ENCODE results near the gene TMEM119.

Gene TMEM119

DNA sequence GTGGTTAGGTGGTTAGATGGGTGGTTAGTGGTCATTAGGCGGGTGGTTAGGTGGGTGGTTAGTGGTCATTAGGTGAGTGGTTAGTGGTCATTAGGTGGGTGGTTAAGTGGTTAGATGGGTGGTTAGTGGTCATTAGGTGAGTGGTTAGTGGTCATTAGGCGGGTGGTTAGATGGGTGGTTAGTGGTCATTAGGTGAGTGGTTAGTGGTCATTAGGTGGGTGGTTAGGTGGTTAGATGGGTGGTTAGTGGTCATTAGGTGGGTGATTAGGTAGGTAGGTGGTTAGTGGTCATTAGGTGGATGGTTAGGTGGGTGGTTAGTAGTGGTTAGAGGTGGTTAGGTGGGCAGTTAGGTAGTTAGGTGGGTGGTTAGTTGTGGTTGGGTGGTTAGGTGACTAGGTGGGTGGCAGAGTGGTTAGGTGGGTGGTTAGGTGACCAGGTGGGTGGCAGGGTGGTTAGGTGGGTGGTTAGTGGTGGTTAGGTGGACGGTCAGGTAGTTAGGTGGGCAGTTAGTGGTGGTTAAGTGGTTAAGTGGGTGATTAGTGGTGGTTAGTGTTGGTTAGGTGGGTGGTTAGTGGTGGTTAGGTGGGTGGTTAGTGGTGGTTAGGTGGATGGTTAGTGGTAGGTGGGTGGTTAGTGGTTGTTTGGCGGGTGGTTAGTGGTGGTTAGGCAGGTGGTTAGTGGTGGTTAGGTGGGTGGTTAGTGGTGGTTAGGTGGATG lies 8.0 kb upstream of the TMEM119 start:
- no peak for DNase-seq (ENCODE audit: low read depth, low spot score)
- H3K4me3 ChIP-seq (ENCODE audit: low read length): no peak overlapping the region

DNA sequence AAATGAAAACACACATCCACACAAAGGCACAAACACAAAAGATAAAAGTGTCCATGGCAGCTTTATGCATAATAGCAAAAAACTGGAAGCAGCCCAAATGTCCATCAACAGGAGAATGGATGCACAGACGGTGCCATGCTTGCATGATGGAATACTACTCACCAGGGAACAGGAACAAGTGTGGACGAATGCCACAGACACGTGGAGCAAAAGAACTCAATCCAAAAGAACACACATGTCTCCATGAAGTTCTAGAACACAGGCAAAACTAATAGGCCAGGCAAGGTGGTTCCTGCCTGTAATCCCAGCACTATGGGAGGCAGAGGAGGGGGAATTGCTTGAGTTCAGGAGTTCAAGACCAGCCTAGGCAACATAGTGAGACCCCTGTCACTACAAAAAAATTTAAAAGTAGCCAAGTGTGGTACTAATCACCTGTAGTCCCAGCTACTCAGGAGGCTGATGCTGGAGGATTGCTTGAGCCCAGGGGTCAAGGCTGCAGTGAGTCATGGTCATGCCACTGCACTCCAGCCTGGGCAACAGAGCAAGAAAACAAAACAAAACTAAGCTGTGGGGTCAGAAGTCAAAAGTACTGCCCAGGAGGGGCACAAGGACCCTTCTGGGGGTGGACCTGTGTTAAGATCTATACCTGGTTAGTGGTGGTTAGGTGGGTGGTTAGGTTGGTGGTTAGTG lies 7.3 kb upstream of the TMEM119 start:
- DNase-seq (ENCODE audit: low read depth, low spot score): no peak

GRCh38 chr12:108604208-108604941 lies 6.5 kb upstream of the TMEM119 start:
- no peak for DNase-seq (ENCODE audit: low read depth, low spot score)
- H3K4me3 ChIP-seq (ENCODE audit: low read length): no peak overlapping the region

More for the DNA sequence above, 7.3 kb upstream of the TMEM119 start:
- no peak overlapping the region for H3K4me3 ChIP-seq (ENCODE audit: low read length)

- no peak for DNase-seq (ENCODE audit: low read depth, low spot score)
- H3K4me3 ChIP-seq (ENCODE audit: low read length): no peak overlapping the region
Measured at GRCh38 chr12:108603743-108604142, 5.9 kb upstream of the TMEM119 start.

GRCh38 chr12:108602976-108603704 lies 5.3 kb upstream of the TMEM119 start:
- H3K4me3 ChIP-seq (ENCODE audit: low read length): no peak overlapping the region
- no peak for DNase-seq (ENCODE audit: low read depth, low spot score)

DNA sequence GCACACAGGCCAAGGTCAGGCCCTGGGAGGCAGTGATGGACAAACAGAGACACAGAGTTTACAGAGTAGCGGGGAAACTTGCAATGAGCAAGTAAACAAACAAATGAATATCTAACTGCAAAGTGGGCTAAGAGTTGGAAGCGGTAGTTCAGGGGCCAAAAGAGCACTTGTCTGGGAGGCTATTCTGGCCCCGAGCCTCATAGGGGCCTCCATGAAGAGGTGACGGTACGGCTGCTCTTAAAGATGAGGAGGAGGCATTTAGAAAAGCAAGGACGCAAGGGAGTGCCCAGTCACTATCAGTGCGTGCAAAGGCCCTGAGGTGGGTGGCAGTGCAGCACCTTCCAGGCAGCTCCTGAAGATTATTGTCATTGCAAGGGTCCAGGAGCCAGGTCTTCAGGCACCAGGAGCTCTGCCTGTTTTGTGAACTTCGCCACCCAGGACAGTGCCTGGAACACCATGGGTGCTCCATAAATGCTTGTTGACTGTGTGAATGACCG lies 4.4 kb upstream of the TMEM119 start:
- no peak overlapping the region for H3K4me3 ChIP-seq (ENCODE audit: low read length)
- DNase-seq (ENCODE audit: low read depth, low spot score): no peak

GRCh38 chr12:108600702-108601007 lies 2.8 kb upstream of the TMEM119 start:
- DNase-seq (ENCODE audit: low read depth, low spot score): no peak
- H3K4me3 ChIP-seq (ENCODE audit: low read length): no peak overlapping the region

DNA sequence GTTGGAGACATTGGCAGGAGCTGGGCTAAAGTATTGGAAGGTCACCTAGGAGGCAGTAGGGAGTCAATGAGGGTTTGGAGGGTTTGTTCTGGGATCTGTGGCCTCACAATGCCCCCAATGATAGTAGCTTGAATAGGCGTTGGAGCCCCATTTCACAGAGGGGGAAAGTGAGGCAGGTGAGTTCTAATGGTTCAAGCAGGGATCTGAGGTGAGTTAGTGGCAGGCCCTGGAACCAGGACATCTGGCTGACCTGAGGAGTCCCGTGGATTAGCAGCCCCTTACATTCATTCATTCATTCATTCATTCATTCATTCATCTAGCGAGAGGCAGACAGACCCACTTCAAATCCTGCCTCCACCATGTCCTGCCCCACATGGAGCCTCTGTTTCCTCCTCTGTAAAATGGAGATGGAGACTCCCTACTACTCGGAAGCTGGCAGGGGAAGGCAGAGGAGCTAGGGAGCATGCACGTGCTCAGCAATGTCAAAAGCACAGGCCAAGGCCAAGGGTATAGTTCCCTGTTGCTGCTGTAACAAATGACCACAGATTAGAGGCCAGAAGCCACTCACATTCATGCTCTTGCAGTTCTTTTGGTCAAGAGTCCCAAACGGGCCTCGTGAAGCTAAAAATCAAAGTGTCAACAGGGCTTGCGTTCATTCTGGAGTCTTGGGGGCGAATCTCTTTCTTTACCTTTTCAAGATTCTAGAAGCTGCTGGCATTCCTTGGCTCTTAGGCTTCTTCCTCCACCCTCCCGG lies 2.2 kb upstream of the TMEM119 start:
- no peak for DNase-seq (ENCODE audit: low read depth, low spot score)
- H3K4me3 ChIP-seq (ENCODE audit: low read length): no peak overlapping the region

DNA sequence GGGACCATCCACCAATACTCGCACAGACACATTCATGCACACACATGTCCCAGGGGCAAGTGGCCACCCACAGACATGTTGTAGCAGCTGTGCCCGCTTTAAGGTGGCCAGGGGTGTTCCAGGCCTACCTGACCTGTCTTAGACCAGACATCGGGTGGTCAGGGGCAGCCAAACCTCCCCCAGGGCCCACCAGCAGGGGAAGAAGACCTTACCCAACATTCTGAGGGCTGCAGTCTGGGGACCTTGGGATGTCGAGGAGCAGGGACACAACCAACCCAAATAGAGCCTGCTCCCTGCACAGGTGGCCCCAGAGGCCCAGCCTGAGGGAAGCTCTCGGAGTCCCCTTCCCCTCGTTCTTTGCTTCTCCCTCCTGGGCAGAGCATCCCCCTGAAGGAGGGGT lies 1.7 kb upstream of the TMEM119 start:
- H3K4me3 ChIP-seq (ENCODE audit: low read length): no peak overlapping the region
- no peak for DNase-seq (ENCODE audit: low read depth, low spot score)

GRCh38 chr12:108598553-108599250 lies 818 bp upstream of the TMEM119 start:
- no peak overlapping the region for H3K4me3 ChIP-seq (ENCODE audit: low read length)

GRCh38 chr12:108596854-108597558 lies 878 bp downstream of the TMEM119 start:
- DNase-seq (ENCODE audit: low read depth, low spot score): no peak
- no peak overlapping the region for H3K4me3 ChIP-seq (ENCODE audit: low read length)

More at GRCh38 chr12:108598553-108599250, 818 bp upstream of the TMEM119 start:
- no peak for DNase-seq (ENCODE audit: low read depth, low spot score)

- H3K4me3 ChIP-seq (ENCODE audit: low read length): no peak overlapping the region
- no peak for DNase-seq (ENCODE audit: low read depth, low spot score)
Measured at GRCh38 chr12:108595711-108596647, 1.9 kb downstream of the TMEM119 start.

DNA sequence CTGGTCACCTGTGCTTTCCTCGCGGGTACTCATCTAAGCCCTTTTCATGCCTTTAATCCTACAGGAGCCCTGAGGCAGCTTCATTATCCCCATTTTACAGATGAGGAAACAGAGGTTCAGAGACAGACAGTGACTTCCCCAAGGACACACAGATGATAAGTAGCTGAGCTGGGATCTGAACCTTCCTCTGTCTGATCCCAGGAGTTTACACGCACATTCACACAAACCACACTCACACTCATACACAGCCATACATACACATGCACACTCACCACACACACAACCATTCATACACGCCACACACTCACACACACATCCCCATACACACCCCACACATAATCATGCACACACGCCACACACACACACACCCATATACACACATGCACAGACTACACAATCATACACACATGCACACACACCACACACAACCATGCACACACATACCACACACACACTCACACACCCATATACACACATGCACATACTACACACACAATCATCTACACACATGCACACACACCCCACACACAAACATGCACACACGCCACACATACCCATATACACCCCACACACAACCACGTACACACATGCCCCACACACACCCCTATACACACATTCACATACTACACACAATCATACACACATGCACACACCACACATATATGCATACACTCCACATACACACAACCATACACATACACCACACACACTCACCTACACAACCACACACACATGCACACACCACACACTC lies 2.7 kb downstream of the TMEM119 start:
- no peak overlapping the region for H3K4me3 ChIP-seq (ENCODE audit: low read length)
- DNase-seq (ENCODE audit: low read depth, low spot score): no peak

DNA sequence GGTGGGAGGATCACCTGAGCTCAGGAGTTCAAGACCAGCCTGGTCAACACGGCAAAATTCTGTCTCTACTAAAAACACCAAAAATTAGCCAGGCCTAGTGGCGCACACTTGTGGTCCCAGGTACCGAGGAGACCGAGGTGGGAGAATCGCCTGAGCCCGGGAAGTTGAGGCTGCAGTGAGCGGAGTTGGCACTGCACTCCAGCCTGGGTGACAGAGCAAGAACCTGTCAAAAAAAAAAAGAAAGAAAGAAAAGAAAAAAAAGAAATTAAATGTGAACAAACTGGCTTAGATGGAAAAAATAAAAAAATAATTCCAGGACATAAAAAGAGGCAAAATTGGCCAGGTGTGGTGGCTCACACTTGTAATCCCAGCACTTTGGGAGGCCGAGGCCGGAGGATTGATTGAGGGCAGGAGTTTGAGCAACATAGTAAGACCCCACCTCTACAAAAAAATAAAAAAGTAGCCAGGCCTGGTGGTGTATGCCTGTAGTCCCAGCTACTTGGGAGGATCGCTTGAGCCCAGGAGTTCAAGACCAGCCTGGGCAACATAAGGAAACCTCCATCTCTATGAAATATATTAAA lies 3.5 kb downstream of the TMEM119 start:
- DNase-seq (ENCODE audit: low read depth, low spot score): no peak
- H3K4me3 ChIP-seq (ENCODE audit: low read length): no peak overlapping the region

DNA sequence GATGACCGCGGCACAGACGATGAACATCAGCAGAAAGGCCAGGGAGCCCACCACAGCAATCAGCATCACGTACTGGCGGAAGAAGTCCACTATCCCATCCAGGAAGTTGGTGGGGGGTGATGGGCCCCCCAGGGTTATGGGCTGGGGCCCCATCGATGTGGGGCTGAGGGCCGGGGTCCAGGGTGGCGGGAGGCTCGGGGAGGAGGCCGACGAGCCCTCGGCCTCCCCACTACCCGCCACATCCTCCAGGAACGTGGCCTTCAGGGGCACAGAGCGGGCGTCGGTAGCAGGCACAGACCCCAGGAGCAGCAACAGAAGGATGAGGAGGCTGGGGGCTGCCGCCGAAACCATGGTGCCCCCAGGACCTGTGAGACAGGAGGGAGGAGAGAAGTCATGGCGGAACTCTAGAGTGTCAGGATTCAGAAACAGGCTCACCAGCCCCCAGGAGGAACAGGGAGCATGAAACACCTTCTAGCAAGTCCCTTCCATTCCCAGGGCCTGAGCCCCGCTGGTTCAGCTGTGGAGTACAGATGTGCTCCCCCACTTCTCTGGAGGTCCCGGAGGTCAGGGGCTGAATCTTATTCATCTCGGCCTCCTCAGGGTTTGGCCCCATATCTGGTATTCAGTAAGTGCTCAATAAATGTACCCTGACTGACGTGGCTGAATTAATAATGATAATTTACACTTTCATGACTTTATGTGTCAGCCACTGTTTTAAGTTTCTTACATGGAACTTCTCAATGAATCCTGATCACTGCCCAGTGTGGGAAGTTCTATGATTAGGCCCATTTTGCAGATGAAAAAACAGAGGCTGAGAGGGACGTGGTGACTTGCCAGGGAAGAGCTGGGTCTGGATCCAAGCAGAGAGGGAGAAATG lies 5.6 kb downstream of the TMEM119 start:
- no peak for DNase-seq (ENCODE audit: low read depth, low spot score)
- no peak overlapping the region for H3K4me3 ChIP-seq (ENCODE audit: low read length)
